HuH-7 (cell line): ENCODE data around the gene KRT26.

Experiments used
- DNase-seq: peaks from one replicate; pipeline ENCODE4 v3.0.0; 2011; ENCODE audit warnings: low spot score

KRT26 gene

DNA sequence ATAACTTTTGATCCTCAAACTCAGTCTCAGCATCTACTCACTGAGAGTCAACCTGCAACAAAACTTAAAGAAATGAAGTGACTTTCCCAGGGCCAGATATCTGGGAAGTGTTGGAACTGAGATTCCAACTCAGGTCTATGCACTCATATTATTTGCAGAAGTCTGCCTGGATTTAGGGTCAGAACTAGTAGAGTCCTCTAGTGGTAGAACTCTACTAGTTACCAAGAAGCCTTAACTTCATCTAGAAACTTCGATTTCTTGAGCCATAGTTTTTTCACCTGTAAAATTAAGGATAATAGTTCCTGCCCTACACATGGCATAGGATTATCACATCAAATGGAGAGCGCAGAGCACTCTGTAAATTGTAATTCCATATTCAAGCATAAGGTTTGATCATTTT lies 45.1 kb downstream of the KRT26 start:
- peak; percentile 12 for DNase-seq

DNA sequence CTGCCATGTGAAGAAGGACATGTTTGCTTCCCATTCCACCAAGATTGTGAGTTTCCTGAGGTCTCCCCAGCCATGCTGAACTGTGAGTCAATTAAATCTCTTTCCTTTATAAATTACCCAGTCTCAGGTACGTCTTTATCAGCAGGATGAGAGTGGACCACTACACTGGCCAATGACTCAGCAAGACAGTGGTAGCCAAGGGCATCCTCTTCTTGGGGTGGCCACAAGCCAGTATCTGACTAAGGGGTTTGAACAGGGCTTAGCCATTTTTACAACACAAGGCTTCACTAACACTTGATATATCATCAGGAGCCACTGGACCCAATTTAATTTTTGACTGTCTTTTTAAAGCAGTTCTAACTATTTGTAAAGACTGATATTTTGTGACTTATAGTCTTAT lies 47.3 kb downstream of the KRT26 start:
- no peak for DNase-seq

DNA sequence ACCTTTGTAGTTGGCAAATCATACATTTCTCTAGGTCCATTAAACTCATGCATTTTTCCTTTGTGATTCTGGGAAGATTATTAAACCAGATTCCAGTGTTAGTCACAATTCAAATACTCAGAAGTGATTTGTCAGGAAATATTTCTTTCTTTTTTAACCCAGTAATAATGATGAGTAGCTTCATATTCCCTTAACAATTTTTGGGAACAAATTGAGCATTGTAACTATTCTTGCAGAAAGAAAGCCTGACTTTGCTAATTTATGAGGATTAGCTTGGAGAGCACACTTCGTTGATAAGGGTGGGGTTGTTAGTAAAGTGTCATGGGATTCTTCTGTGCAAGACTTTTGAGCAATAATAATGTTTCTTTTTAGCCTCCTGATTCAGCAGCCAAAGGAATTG lies 49.8 kb downstream of the KRT26 start:
- DNase-seq, result no peak

DNA sequence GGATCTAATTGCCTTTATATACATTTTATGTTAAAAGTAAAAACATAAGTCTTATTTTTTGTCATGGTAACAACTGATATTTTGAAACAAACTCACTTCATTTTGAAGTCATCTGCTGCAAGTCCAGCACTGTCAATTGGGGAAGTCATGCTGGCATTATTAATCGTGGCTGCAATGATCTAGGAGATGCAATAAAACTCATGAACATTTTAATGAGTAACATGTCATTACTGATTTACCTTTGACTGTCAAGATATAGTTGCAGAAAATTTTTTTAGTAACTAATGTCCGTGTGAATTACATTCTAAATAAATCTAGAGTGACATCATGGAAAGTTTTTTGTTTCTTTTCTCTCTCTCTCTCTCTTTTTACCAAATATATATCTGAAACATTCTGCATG lies 51.1 kb downstream of the KRT26 start:
- DNase-seq, result no peak

DNA sequence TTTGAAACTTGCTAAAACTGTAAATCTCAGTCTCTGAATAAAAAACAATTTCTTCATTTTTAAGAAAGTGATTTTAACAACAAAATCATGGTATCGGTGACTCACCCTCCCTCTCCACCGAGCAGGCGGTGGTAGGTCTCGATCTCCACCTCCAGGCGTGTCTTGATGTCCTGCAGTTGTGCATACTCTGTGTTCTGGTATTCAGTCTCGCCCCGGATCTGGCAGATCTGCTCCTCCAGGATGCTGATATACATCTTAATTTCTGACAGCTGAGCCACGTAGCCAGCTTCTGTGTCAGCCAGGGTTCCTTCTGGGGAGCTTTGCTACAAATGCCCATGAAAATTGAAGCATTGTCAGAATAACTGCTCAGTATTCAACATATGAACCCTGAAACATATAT lies 53.1 kb downstream of the KRT26 start:
- no peak for DNase-seq

DNA sequence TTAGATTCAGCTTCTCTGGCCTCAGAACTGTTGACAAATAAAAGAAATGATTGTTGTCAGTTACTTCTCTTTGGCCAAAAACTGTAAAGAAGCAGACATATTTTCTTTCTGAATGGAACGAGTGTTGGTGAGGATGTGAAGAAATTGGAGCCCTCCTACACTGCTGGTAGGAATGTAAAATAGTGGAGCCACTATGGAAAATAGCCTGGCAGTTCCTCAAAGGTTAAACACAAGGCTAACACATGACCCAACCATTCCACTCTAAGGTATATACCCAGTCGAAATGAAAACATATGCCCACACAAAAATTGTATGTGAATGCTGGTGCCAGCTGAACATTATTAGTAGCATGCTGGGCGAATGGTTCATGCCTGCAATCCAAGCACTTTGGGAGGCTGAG lies 54.2 kb downstream of the KRT26 start:
- no peak for DNase-seq
